Natural killer cell treated with Interleukin-12 subunit alpha and Interleukin-12 subunit beta and Interleukin-15 and Interleukin-18, amount 100 ng/mL, for 72 hours (primary cell): ENCODE results near the gene DOCK2. TPM values are rescaled to one million over a fixed set of nuclear protein-coding genes. Genes with fewer than 3 reads are reported as not detected.

Experiments used
- ATAC-seq, 2 donors: fragments of 150-1000 bp; cut with Tn5 transposase in 1 of 2; sonication (Bioruptor Pico), chemical (Tn5 transposase) in 1 of 2; 2 replicates each; pipeline ENCODE4 v1.10.0; 2021
- DNase-seq: peaks from one replicate; pipeline ENCODE4 v3.0.0; 2022; ENCODE audit warnings: low spot score
- H3K27ac Mint-ChIP-seq, 2 donors: 1 replicate in 1 of 2; 2 replicates in 1 of 2; pipeline ENCODE4 v1.8.0; 2022; ENCODE audit warnings: mixed read lengths in 2 of 2, mild to moderate bottlenecking in 1 of 2, moderate library complexity in 1 of 2
- H3K27me3 Mint-ChIP-seq, 2 donors: 1 replicate in 1 of 2; 2 replicates in 1 of 2; pipeline ENCODE4 v1.8.0; 2022; ENCODE audit warnings: mixed read lengths in 2 of 2
- H3K36me3 Mint-ChIP-seq: one replicate; pipeline ENCODE4 v1.8.0; 2022; ENCODE audit warnings: mixed read lengths
- H3K4me1 Mint-ChIP-seq, 2 donors: 1 replicate in 1 of 2; 2 replicates in 1 of 2; pipeline ENCODE4 v1.8.0; 2022; ENCODE audit warnings: low read depth in 2 of 2, mixed read lengths in 2 of 2, mild to moderate bottlenecking in 1 of 2
- H3K4me3 Mint-ChIP-seq: one replicate; pipeline ENCODE4 v1.8.0; 2022; ENCODE audit warnings: mixed read lengths
- H3K9me3 Mint-ChIP-seq: 2 replicates; pipeline ENCODE4 v1.8.0; 2022; ENCODE audit warnings: mixed read lengths
- total RNA-seq, 2 donors: library from RNA; stranded (reverse); gene quantifications; one replicate each; pipeline ENCODE4 v1.2.3, GENCODE V29; 2022

DOCK2 gene
- total RNA-seq, 2 donors from 2014 or later: 461 to 526 TPM

- H3K27me3 Mint-ChIP-seq: no peaks in the 10 kb centered on the region
- ATAC-seq (peak; percentile 74 to 85), DNase-seq (no peak)
- peaks cover 37 to 44% of the 10 kb centered on the region in 2 donors for H3K4me1 Mint-ChIP-seq
- no peaks in the 10 kb centered on the region for H3K9me3 Mint-ChIP-seq
- peak overlapping the region; percentile 61 to 88 for H3K27ac Mint-ChIP-seq
- H3K36me3 Mint-ChIP-seq: peaks cover 44% of the 10 kb centered on the region
- peak overlapping the region; percentile 16 for H3K4me3 Mint-ChIP-seq
These were observed 65.8 kb downstream of the DOCK2 start for GRCh38 chr5:169702693-169703481.

GRCh38 chr5:169703813-169704212 is 66.7 kb downstream of the DOCK2 start:
- H3K9me3 Mint-ChIP-seq: no peaks in the 10 kb centered on the region
- H3K4me1 Mint-ChIP-seq: peaks cover 37% of the 10 kb centered on the region in 2 donors
- ATAC-seq: no peak
- no peak for DNase-seq
- H3K27me3 Mint-ChIP-seq: no peaks in the 10 kb centered on the region
- peaks cover 41% of the 10 kb centered on the region for H3K36me3 Mint-ChIP-seq
- H3K27ac Mint-ChIP-seq: peak overlapping the region; percentile 61 to 88
- H3K4me3 Mint-ChIP-seq: peak overlapping the region; percentile 32

GRCh38 chr5:169705322-169705721 is 68.2 kb downstream of the DOCK2 start:
- no peaks in the 10 kb centered on the region for H3K9me3 Mint-ChIP-seq
- H3K27me3 Mint-ChIP-seq: no peaks in the 10 kb centered on the region
- peak overlapping the region; percentile 64 to 74 for H3K27ac Mint-ChIP-seq
- ATAC-seq: no peak
- peak overlapping the region; percentile 6 for H3K4me3 Mint-ChIP-seq
- H3K36me3 Mint-ChIP-seq: peaks cover 39% of the 10 kb centered on the region
- peaks cover 37% of the 10 kb centered on the region in 2 donors for H3K4me1 Mint-ChIP-seq
- DNase-seq: no peak

GRCh38 chr5:169706071-169706470 is 69.0 kb downstream of the DOCK2 start:
- DNase-seq (no peak), ATAC-seq (peak in 1 of 2 donors; percentile 14)
- no peaks in the 10 kb centered on the region for H3K27me3 Mint-ChIP-seq
- H3K9me3 Mint-ChIP-seq: no peaks in the 10 kb centered on the region
- H3K4me1 Mint-ChIP-seq: peaks cover 37 to 41% of the 10 kb centered on the region in 2 donors
- no peak overlapping the region for H3K4me3 Mint-ChIP-seq
- peaks cover 43% of the 10 kb centered on the region for H3K36me3 Mint-ChIP-seq
- H3K27ac Mint-ChIP-seq: peak overlapping the region; percentile 64 to 74

- no peaks in the 10 kb centered on the region for H3K27me3 Mint-ChIP-seq
- no peak overlapping the region for H3K4me3 Mint-ChIP-seq
- peaks cover 29 to 40% of the 10 kb centered on the region in 2 donors for H3K4me1 Mint-ChIP-seq
- no peak for DNase-seq
- peaks cover 37% of the 10 kb centered on the region for H3K36me3 Mint-ChIP-seq
- peak overlapping the region; percentile 64 to 74 for H3K27ac Mint-ChIP-seq
- no peak for ATAC-seq
- H3K9me3 Mint-ChIP-seq: no peaks in the 10 kb centered on the region
These were observed 69.8 kb downstream of the DOCK2 start for GRCh38 chr5:169706758-169707450.

GRCh38 chr5:169707686-169708085 is 70.6 kb downstream of the DOCK2 start:
- peak overlapping the region in 1 of 2 donors; percentile 32 for H3K27ac Mint-ChIP-seq
- peaks cover 21 to 35% of the 10 kb centered on the region in 2 donors for H3K4me1 Mint-ChIP-seq
- no peak for DNase-seq
- peaks cover 37% of the 10 kb centered on the region for H3K36me3 Mint-ChIP-seq
- H3K27me3 Mint-ChIP-seq: no peaks in the 10 kb centered on the region
- no peak overlapping the region for H3K4me3 Mint-ChIP-seq
- no peaks in the 10 kb centered on the region for H3K9me3 Mint-ChIP-seq
- ATAC-seq: no peak

GRCh38 chr5:169710675-169711074 is 73.6 kb downstream of the DOCK2 start:
- Mint-ChIP-seq H3K4me3 (no peak overlapping the region), H3K4me1 (peaks cover 8 to 19% of the 10 kb centered on the region in 2 donors), H3K9me3 (no peaks in the 10 kb centered on the region), H3K27me3 (no peaks in the 10 kb centered on the region), H3K27ac (no peak overlapping the region), H3K36me3 (peaks cover 57% of the 10 kb centered on the region)
- DNase-seq (no peak), ATAC-seq (no peak)

- peaks cover 62% of the 10 kb centered on the region for H3K36me3 Mint-ChIP-seq
- DNase-seq (no peak), ATAC-seq (no peak)
- peaks cover 11 to 25% of the 10 kb centered on the region in 2 donors for H3K4me1 Mint-ChIP-seq
- H3K27me3 Mint-ChIP-seq: no peaks in the 10 kb centered on the region
- H3K4me3 Mint-ChIP-seq: no peak overlapping the region
- no peaks in the 10 kb centered on the region for H3K9me3 Mint-ChIP-seq
- H3K27ac Mint-ChIP-seq: no peak overlapping the region
These were observed 74.6 kb downstream of the DOCK2 start for GRCh38 chr5:169711551-169712225.

GRCh38 chr5:169712428-169712827 is 75.4 kb downstream of the DOCK2 start:
- ATAC-seq: no peak
- Mint-ChIP-seq H3K9me3 (no peaks in the 10 kb centered on the region), H3K4me1 (peaks cover 13 to 27% of the 10 kb centered on the region in 2 donors), H3K27me3 (no peaks in the 10 kb centered on the region), H3K4me3 (no peak overlapping the region), H3K27ac (no peak overlapping the region), H3K36me3 (peaks cover 65% of the 10 kb centered on the region)
- DNase-seq: no peak

- H3K27me3 Mint-ChIP-seq: no peaks in the 10 kb centered on the region
- H3K27ac Mint-ChIP-seq: peak overlapping the region; percentile 61 to 79
- ATAC-seq: peak; percentile 53 to 68
- DNase-seq: no peak
- peaks cover 4% of the 10 kb centered on the region for H3K9me3 Mint-ChIP-seq
- H3K4me1 Mint-ChIP-seq: peaks cover 36 to 37% of the 10 kb centered on the region in 2 donors
- H3K4me3 Mint-ChIP-seq: no peak overlapping the region
- peaks cover 88% of the 10 kb centered on the region for H3K36me3 Mint-ChIP-seq
These were observed 79.2 kb downstream of the DOCK2 start for GRCh38 chr5:169716287-169716686.

GRCh38 chr5:169717288-169717687 is 80.2 kb downstream of the DOCK2 start:
- Mint-ChIP-seq H3K27me3 (no peaks in the 10 kb centered on the region), H3K4me1 (peaks cover 36% of the 10 kb centered on the region in 2 donors), H3K36me3 (peaks cover 87% of the 10 kb centered on the region), H3K9me3 (peaks cover 4% of the 10 kb centered on the region), H3K27ac (peak overlapping the region; percentile 15 to 43), H3K4me3 (no peak overlapping the region)
- ATAC-seq (no peak), DNase-seq (no peak)

GRCh38 chr5:169719360-169720314 is 82.6 kb downstream of the DOCK2 start:
- Mint-ChIP-seq H3K9me3 (peaks cover 4% of the 10 kb centered on the region), H3K4me3 (no peak overlapping the region), H3K27me3 (no peaks in the 10 kb centered on the region), H3K36me3 (peaks cover 83% of the 10 kb centered on the region), H3K4me1 (peaks cover 45% of the 10 kb centered on the region in 2 donors), H3K27ac (no peak overlapping the region)
- DNase-seq (no peak), ATAC-seq (peak in 1 of 2 donors; percentile 61)

GRCh38 chr5:169721771-169722170 is 84.7 kb downstream of the DOCK2 start:
- Mint-ChIP-seq H3K36me3 (peaks cover 75% of the 10 kb centered on the region), H3K4me1 (peaks cover 33 to 35% of the 10 kb centered on the region in 2 donors), H3K27me3 (no peaks in the 10 kb centered on the region), H3K9me3 (peaks cover 4% of the 10 kb centered on the region), H3K4me3 (no peak overlapping the region), H3K27ac (no peak overlapping the region)
- ATAC-seq (no peak), DNase-seq (no peak)
